IPS-11a (cell line): ENCODE measurements around the gene LTN1.
"Not testable (repeated sequence)": the region's sequence is repeated elsewhere in the genome, so short reads cannot be mapped to it uniquely, and the experiment has no call there.

Experiments used
- H3K4me3 ChIP-seq: one replicate; pipeline ENCODE4 v1.5.1; 2013; ENCODE audit warnings: low read depth, low read length, control low read depth

LTN1 gene, protein sequence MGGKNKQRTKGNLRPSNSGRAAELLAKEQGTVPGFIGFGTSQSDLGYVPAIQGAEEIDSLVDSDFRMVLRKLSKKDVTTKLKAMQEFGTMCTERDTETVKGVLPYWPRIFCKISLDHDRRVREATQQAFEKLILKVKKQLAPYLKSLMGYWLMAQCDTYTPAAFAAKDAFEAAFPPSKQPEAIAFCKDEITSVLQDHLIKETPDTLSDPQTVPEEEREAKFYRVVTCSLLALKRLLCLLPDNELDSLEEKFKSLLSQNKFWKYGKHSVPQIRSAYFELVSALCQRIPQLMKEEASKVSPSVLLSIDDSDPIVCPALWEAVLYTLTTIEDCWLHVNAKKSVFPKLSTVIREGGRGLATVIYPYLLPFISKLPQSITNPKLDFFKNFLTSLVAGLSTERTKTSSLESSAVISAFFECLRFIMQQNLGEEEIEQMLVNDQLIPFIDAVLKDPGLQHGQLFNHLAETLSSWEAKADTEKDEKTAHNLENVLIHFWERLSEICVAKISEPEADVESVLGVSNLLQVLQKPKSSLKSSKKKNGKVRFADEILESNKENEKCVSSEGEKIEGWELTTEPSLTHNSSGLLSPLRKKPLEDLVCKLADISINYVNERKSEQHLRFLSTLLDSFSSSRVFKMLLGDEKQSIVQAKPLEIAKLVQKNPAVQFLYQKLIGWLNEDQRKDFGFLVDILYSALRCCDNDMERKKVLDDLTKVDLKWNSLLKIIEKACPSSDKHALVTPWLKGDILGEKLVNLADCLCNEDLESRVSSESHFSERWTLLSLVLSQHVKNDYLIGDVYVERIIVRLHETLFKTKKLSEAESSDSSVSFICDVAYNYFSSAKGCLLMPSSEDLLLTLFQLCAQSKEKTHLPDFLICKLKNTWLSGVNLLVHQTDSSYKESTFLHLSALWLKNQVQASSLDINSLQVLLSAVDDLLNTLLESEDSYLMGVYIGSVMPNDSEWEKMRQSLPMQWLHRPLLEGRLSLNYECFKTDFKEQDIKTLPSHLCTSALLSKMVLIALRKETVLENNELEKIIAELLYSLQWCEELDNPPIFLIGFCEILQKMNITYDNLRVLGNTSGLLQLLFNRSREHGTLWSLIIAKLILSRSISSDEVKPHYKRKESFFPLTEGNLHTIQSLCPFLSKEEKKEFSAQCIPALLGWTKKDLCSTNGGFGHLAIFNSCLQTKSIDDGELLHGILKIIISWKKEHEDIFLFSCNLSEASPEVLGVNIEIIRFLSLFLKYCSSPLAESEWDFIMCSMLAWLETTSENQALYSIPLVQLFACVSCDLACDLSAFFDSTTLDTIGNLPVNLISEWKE (N-terminal part only)

GRCh38 chr21:28992526-28993292 lies at the start of gene LTN1:
Gene LTN1 (minus strand): TSS chr21:28992877. CDS start chr21:28992805, 72 bp downstream.
- peak within 1 kb of the TSS; percentile 96 for H3K4me3 ChIP-seq

GRCh38 chr21:29034678-29035077 lies 42.0 kb upstream of the LTN1 start:
- no peak overlapping the region for H3K4me3 ChIP-seq

- no peak overlapping the region for H3K4me3 ChIP-seq
These were observed 41.2 kb upstream of the LTN1 start for GRCh38 chr21:29033871-29034270.

DNA sequence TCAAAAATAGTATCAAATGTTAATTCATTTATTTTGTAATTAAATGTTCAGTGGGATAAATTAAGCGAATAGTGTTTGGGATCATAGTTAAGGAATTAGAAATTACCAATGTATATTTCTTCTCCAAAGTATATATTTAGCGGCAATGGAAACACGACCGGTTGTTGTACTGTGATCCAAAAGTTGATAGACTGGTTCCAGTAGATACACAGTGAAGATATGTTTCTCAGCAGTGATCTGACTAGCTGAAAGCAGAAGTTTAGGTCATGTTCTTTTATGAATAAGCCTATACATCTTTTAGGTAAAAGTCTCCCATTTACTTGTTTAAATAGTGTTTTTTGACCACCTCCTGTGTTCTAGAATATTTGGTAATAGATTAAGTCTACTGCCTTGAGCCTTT lies 40.6 kb upstream of the LTN1 start:
- no peak overlapping the region for H3K4me3 ChIP-seq

DNA sequence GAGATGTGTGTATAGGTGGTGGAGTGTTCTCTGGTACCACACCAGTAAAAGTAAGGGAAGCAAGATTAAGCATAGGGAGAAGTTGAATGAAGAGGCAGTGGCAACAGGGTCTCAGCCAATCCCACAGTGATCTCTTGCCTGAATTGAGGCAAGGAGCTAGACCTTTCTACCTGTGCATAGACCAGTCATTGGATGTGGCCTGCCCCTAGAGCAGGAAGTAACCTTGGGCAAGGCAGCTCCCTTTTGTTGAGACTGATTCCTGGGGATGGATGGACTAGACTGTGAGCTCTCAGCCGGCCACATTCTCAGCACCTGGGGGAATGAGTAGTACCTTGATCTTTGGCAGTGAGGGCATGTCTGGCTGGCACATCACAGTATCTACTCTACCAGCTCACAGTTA lies 38.2 kb upstream of the LTN1 start:
- H3K4me3 ChIP-seq, result no peak overlapping the region

DNA sequence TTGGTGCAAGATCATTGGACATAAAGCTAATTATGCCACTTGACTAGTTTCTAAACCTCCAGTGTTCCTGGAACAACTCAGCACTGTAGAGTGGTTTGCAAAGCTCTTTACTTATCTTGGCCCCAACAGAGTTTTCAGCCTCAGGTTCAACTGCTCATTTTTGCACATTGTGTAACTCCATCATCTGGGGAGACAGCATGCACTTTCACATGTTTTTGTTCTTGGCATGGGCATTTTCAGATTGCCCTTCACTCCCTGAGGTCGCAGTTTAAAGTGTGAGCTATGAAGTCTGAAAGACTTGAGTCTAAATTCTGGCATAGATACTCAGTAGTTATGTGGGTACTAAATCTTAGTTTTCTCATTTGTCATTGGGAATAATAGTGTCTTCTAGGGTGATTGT lies 36.8 kb upstream of the LTN1 start:
- no peak overlapping the region for H3K4me3 ChIP-seq

DNA sequence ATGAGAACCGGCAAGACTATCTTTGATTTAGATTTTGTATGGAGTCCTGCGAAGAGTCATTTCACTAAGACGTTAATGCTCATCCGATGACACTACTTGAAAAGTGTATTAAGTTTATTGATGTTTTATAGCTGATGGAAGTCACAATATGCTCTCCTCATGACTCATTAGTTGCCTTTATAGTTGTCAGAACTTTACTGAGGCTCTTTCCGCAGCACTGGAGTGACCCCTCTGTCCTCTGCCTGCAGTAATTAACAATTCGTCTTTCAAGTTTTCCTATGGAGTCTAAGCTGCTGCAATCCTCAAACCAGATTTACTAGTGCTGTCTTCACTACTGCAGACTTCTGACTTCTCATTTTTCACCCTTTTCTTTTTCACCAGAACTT lies 32.6 kb upstream of the LTN1 start:
- peak overlapping the region; percentile 97 for H3K4me3 ChIP-seq

GRCh38 chr21:29024474-29025327 lies 32.0 kb upstream of the LTN1 start, which contains the start of gene USP16:
Gene USP16 (plus strand): TSS chr21:29024668. CDS start chr21:29027914, 3,246 bp downstream.
- H3K4me3 ChIP-seq, result peak within 1 kb of the TSS; percentile 97

DNA sequence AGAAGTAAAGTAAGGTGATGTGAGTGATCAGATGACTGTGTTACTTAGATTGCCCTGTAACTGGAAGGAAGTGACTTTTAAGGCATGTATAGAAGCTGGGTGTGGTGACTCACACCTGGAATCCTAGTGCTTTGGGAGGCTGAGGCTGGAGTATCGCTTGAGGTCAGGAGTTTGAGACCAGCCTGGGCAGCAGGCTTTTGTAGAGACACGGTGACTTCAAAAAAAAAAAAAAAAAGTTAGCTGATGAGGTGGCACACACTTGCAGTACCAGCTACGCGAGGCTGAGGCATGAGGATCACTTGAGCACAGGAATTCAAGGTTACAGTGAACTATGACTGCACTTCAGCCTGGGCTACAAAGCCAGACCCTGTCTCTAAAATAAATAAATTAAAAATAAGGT lies 29.5 kb upstream of the LTN1 start:
- H3K4me3 ChIP-seq, result no peak overlapping the region

GRCh38 chr21:29018540-29018939 lies 25.9 kb upstream of the LTN1 start:
- H3K4me3 ChIP-seq, result peak overlapping the region; percentile 61

DNA sequence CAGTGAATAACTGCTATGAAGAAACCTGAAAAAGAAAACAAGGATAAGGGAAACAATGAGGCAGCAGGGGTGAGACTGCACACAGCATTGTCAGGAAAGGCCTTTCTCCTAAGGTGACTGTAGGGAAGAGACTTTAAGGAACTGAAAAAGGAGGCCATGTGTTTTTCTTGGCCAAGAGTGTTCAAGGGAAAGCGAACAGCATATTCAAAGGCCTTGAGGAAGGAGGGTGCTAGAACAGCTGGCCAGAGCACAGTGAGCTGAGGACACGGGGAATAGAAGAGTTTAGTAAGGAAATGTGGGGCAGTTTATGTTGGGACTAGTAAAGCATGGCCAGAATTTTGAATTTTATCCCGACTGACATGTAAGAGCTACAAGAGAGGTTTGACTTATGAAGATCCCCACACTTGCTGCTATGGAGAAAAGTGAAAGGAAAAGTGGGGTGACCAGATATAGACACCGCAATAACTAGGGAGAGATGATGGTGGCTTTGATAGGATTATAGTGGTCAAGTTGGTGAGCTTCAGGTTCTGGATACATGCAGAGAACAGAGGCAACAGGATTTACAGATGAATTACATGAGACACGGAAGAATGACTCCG lies 25.1 kb upstream of the LTN1 start:
- no peak overlapping the region for H3K4me3 ChIP-seq

DNA sequence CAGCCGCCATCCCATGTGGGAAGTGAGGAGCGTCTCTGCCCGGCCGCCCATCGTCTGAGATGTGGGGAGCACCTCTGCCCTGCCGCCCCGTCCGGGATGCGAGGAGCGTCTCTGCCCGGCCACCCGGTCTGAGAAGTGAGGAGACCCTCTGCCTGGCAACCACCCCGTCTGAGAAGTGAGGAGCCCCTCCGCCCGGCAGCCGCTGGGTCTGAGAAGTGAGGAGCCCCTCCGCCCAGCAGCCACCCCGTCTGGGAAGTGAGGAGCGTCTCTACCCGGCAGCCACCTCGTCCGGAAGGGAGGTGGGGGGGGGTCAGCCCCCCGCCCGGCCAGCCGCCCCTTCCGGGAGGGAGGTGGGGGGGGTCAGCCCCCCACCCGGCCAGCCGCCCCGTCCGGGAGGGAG lies 18.6 kb upstream of the LTN1 start:
- H3K4me3 ChIP-seq, result not testable (repeated sequence)

GRCh38 chr21:29008367-29008766 lies 15.7 kb upstream of the LTN1 start:
- H3K4me3 ChIP-seq, result no peak overlapping the region

GRCh38 chr21:29007810-29008209 lies 15.1 kb upstream of the LTN1 start:
- no peak overlapping the region for H3K4me3 ChIP-seq

- no peak overlapping the region for H3K4me3 ChIP-seq
These were observed 14.5 kb upstream of the LTN1 start for GRCh38 chr21:29007135-29007534.

GRCh38 chr21:29005696-29006095 lies 13.0 kb upstream of the LTN1 start:
- no peak overlapping the region for H3K4me3 ChIP-seq

DNA sequence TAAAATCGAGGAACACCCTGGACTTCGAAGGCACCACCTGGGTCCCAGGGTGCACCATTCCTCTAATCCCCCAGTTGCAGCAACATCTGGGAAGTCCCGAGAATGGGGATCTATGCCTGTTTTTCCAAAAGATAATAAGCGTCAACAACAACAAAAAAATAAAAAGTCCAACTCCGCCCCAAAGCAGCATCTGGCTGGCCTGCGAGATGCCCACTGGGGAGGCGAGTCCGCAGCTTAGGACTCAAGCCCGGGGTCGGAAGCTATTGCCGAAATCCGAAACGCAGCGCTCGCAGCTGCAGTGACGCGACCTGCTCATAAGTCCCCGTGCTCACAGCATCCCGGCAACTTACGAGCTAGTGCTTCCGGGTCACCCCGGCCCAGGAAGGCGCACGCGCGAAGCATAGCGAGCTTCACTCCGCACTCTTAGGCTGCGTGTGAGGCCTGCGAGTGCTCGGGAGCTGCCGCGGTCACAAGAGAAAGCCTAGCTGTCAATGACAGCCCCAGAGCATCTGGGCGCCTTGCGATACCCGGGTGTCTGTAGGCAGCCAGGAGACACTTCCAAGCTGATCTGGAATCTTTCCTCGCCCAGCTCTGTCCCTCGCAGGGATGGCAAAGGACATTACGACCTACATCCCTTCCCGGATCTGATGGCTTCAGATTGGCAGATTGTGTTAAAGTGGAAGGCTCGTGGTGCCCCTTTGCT lies 9.9 kb upstream of the LTN1 start:
- H3K4me3 ChIP-seq, result peak overlapping the region; percentile 85

- H3K4me3 ChIP-seq, result peak overlapping the region; percentile 28
These were observed 584 bp upstream of the LTN1 start for GRCh38 chr21:28993293-28993629.
